ENCODE results near the gene ATP1A4. TPM values are rescaled to one million over a fixed set of nuclear protein-coding genes. Genes with fewer than 3 reads are reported as not detected.

Gene ATP1A4
- total RNA-seq, 1 experiment from 2014 or later: not detected

- ChIA-PET POLR2A (ENCODE audit: low non-redundant PET) (no interaction called here), CTCF (no interaction called here)
- no peak overlapping the region for H3K4me3 ChIP-seq (ENCODE audit: low read depth, low read length, poor library complexity, severe bottlenecking)
- intact Hi-C loops (cut with micrococcal nuclease; ENCODE audit: unreplicated experiment): no loop called here
- H3K36me3 ChIP-seq (ENCODE audit: insufficient read depth, low read length, poor library complexity, severe bottlenecking): no peaks in the 10 kb centered on the region
- DNase-seq (ENCODE audit: low spot score): no peak
- H3K9me3 ChIP-seq (ENCODE audit: low read depth, low read length, poor library complexity, severe bottlenecking): no peaks in the 10 kb centered on the region
- H3K27ac ChIP-seq (ENCODE audit: low read depth, low read length, poor library complexity, severe bottlenecking): no peak overlapping the region
- BruUV-seq (replicated peaks): no TSS peak
- peaks cover 3% of the 10 kb centered on the region for H3K27me3 ChIP-seq (replicated peaks; ENCODE audit: insufficient read depth, low read depth, low read length, poor library complexity)
- TF ChIP-seq, protein P1, sequence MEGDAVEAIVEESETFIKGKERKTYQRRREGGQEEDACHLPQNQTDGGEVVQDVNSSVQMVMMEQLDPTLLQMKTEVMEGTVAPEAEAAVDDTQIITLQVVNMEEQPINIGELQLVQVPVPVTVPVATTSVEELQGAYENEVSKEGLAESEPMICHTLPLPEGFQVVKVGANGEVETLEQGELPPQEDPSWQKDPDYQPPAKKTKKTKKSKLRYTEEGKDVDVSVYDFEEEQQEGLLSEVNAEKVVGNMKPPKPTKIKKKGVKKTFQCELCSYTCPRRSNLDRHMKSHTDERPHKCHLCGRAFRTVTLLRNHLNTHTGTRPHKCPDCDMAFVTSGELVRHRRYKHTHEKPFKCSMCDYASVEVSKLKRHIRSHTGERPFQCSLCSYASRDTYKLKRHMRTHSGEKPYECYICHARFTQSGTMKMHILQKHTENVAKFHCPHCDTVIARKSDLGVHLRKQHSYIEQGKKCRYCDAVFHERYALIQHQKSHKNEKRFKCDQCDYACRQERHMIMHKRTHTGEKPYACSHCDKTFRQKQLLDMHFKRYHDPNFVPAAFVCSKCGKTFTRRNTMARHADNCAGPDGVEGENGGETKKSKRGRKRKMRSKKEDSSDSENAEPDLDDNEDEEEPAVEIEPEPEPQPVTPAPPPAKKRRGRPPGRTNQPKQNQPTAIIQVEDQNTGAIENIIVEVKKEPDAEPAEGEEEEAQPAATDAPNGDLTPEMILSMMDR (conservative IDR thresholded peaks at IDR 0.05; ENCODE audit: low read depth, low read length): no peak
- TF ChIP-seq EZH2 (IDR thresholded peaks at IDR 0.05; ENCODE audit: borderline replicate concordance, low read depth, low read length, poor library complexity, severe bottlenecking): no peak
- H3K4me1 ChIP-seq (ENCODE audit: insufficient read depth, low read length, poor library complexity, severe bottlenecking): no peaks in the 10 kb centered on the region
Observed at GRCh38 chr1:160146107-160146506, 5.3 kb upstream of the ATP1A4 start.

DNA sequence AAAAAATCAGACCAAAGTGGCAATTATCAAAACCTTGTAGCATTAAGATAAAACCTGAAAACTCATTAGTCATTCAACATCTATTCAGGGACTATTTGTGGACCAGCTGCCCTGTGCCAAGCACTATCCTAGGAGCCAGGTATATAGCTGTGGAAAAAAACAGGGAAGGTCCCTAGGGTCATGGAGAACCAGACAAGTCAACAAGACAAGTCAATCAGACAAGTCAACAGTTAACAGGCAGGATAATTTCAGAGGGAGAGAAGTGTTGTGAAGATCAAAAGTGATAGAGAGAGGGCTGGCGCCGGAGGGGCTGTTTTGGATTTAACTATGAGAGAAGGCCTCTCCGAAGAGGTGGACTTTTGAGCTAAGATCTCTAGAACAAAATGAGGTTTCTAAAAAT, 3.3 kb upstream of the ATP1A4 start:
- H3K9me3 ChIP-seq (ENCODE audit: low read depth, low read length, poor library complexity, severe bottlenecking): no peaks in the 10 kb centered on the region
- POLR2A ChIA-PET (ENCODE audit: low non-redundant PET): interaction anchor here (0.6 kb wide), 1 partner anchor 180 kb away, joined by 3 read pairs; no protein-coding TSS in a partner anchor
- no peak for DNase-seq (ENCODE audit: low spot score)
- H3K4me3 ChIP-seq (ENCODE audit: low read depth, low read length, poor library complexity, severe bottlenecking): no peak overlapping the region
- H3K27ac ChIP-seq (ENCODE audit: low read depth, low read length, poor library complexity, severe bottlenecking): no peak overlapping the region
- H3K36me3 ChIP-seq (ENCODE audit: insufficient read depth, low read length, poor library complexity, severe bottlenecking): no peaks in the 10 kb centered on the region
- H3K4me1 ChIP-seq (ENCODE audit: insufficient read depth, low read length, poor library complexity, severe bottlenecking): no peaks in the 10 kb centered on the region
- CTCF ChIA-PET: interaction anchor here (0.7 kb wide), 2 partner anchors 25 to 840 kb away, joined by 3 to 4 read pairs; no protein-coding TSS in a partner anchor
- intact Hi-C loops (cut with micrococcal nuclease; ENCODE audit: unreplicated experiment): no loop called here
- no TSS peak for BruUV-seq (replicated peaks)
- TF ChIP-seq, protein P1 (conservative IDR thresholded peaks at IDR 0.05; ENCODE audit: low read depth, low read length): no peak
- TF ChIP-seq EZH2 (IDR thresholded peaks at IDR 0.05; ENCODE audit: borderline replicate concordance, low read depth, low read length, poor library complexity, severe bottlenecking): no peak
- H3K27me3 ChIP-seq (replicated peaks; ENCODE audit: insufficient read depth, low read depth, low read length, poor library complexity): no peaks in the 10 kb centered on the region

- H3K36me3 ChIP-seq (ENCODE audit: insufficient read depth, low read length, poor library complexity, severe bottlenecking): no peaks in the 10 kb centered on the region
- no peaks in the 10 kb centered on the region for H3K4me1 ChIP-seq (ENCODE audit: insufficient read depth, low read length, poor library complexity, severe bottlenecking)
- no peak overlapping the region for H3K27ac ChIP-seq (ENCODE audit: low read depth, low read length, poor library complexity, severe bottlenecking)
- no peaks in the 10 kb centered on the region for H3K9me3 ChIP-seq (ENCODE audit: low read depth, low read length, poor library complexity, severe bottlenecking)
- no peak for DNase-seq (ENCODE audit: low spot score)
- CTCF ChIA-PET: no interaction called here
- H3K27me3 ChIP-seq (replicated peaks; ENCODE audit: insufficient read depth, low read depth, low read length, poor library complexity): no peaks in the 10 kb centered on the region
- TF ChIP-seq EZH2 (IDR thresholded peaks at IDR 0.05; ENCODE audit: borderline replicate concordance, low read depth, low read length, poor library complexity, severe bottlenecking): no peak
- TF ChIP-seq, protein P1 (conservative IDR thresholded peaks at IDR 0.05; ENCODE audit: low read depth, low read length): no peak
- intact Hi-C loops (cut with micrococcal nuclease; ENCODE audit: unreplicated experiment): no loop called here
- POLR2A ChIA-PET (ENCODE audit: low non-redundant PET): interaction anchor here (0.6 kb wide), 1 partner anchor 179 kb away, joined by 4 read pairs; no protein-coding TSS in a partner anchor
- no TSS peak for BruUV-seq (replicated peaks)
- no peak overlapping the region for H3K4me3 ChIP-seq (ENCODE audit: low read depth, low read length, poor library complexity, severe bottlenecking)
Observed at GRCh38 chr1:160149233-160149632, 2.2 kb upstream of the ATP1A4 start.

All from A673 (cell line).